Measurements from ENCODE around the gene ZNF683.

DNA sequence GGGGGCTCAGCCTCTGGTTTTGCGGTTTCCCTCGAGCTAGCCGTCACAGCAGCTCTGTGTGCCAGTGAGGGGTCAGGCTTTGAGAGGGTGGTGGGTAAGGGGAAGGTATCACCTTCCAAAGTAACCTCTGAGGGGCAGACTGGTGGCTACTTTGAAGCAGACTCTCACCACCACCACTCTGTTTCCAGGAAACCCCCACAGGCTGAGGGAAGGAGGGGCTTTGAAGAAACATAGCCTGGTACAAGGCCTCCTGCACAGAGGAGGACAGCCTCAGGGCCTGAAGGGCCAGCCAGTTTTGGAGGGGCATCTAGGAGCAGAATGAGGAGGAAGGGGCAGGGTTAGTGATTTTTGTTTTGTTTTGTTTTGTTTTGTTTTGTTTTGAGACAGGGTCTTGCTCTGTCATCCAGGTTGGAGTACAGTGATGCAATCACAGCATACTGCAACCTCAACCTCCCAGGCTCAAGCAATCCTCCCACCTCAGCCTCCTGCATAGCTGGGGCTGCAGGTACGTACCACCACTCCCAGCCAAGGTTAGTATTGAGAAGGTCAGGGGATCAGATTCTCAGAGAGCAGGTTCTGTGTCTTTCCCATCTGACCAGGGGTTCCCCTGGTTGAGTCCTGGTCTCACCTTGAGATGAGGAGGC is 17.2 kb upstream of the ZNF683 start:
- TF ChIP-seq, protein P1, sequence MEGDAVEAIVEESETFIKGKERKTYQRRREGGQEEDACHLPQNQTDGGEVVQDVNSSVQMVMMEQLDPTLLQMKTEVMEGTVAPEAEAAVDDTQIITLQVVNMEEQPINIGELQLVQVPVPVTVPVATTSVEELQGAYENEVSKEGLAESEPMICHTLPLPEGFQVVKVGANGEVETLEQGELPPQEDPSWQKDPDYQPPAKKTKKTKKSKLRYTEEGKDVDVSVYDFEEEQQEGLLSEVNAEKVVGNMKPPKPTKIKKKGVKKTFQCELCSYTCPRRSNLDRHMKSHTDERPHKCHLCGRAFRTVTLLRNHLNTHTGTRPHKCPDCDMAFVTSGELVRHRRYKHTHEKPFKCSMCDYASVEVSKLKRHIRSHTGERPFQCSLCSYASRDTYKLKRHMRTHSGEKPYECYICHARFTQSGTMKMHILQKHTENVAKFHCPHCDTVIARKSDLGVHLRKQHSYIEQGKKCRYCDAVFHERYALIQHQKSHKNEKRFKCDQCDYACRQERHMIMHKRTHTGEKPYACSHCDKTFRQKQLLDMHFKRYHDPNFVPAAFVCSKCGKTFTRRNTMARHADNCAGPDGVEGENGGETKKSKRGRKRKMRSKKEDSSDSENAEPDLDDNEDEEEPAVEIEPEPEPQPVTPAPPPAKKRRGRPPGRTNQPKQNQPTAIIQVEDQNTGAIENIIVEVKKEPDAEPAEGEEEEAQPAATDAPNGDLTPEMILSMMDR (IDR thresholded peaks at IDR 0.05; ENCODE audit: low read length), result no peak
- TF ChIP-seq EZH2 (optimal IDR thresholded peaks at IDR 0.05; ENCODE audit: low read depth, low read length), result no peak
